Immature natural killer cell (primary cell): ENCODE data around the gene SH3BP5. TPM values are rescaled to one million over a fixed set of nuclear protein-coding genes. Genes with fewer than 3 reads are reported as not detected.

Experiments used
- DNase-seq, 3 donors: peaks; one replicate each; pipeline ENCODE4 v3.0.0; 2022; ENCODE audit warnings: mixed read lengths in 1 of 3
- H3K27ac Mint-ChIP-seq, 6 donors: one replicate each; pipeline ENCODE4 v1.8.0; 2020; ENCODE audit warnings: mixed read lengths in 6 of 6, mild to moderate bottlenecking in 5 of 6, inconsistent platforms in 4 of 6, moderate library complexity in 3 of 6
- H3K27me3 Mint-ChIP-seq, 3 donors: one replicate each; pipeline ENCODE4 v1.8.0; 2020 to 2021; ENCODE audit warnings: low read depth in 3 of 3, mild to moderate bottlenecking in 3 of 3, mixed read lengths in 3 of 3, moderate library complexity in 3 of 3, inconsistent platforms in 1 of 3
- H3K36me3 Mint-ChIP-seq, 3 donors: one replicate each; pipeline ENCODE4 v1.8.0; 2020; ENCODE audit warnings: mixed read lengths in 3 of 3, inconsistent platforms in 2 of 3, mild to moderate bottlenecking in 2 of 3
- H3K4me1 Mint-ChIP-seq, 2 donors: one replicate each; pipeline ENCODE4 v1.8.0; 2020; ENCODE audit warnings: inconsistent platforms in 2 of 2, mild to moderate bottlenecking in 2 of 2, mixed read lengths in 2 of 2, moderate library complexity in 1 of 2
- H3K4me3 Mint-ChIP-seq, 5 donors: one replicate each; pipeline ENCODE4 v1.8.0; 2020; ENCODE audit warnings: mild to moderate bottlenecking in 5 of 5, mixed read lengths in 5 of 5, inconsistent platforms in 3 of 5, moderate library complexity in 3 of 5
- H3K9me3 Mint-ChIP-seq, 6 donors: one replicate each; pipeline ENCODE4 v1.8.0; 2020; ENCODE audit warnings: mild to moderate bottlenecking in 6 of 6, mixed read lengths in 6 of 6, inconsistent platforms in 4 of 6, moderate library complexity in 3 of 6
- polyA plus RNA-seq, 3 donors: library from polyadenylated mRNA; unstranded; fragments of 300-500 nt; fragmentation: Illumina TruSeq; gene quantifications; one replicate each; pipeline ENCODE4 v1.2.3, GENCODE V29; 2021

The SH3BP5 gene
- polyA plus RNA-seq, 3 donors from 2014 or later, result 52.1 to 160 (median 67.4) TPM

- Mint-ChIP-seq H3K27ac (no peak overlapping the region), H3K36me3 (peaks cover 10 to 29% (median 12%) of the 10 kb centered on the region in 3 donors), H3K4me3 (peak overlapping the region in 1 of 5 donors; percentile 48), H3K27me3 (peaks cover 0 to 5% (median 0%) of the 10 kb centered on the region in 3 donors), H3K4me1 (peaks cover 52 to 72% of the 10 kb centered on the region in 2 donors), H3K9me3 (no peaks in the 10 kb centered on the region)
- DNase-seq, result no peak
These were observed 5.7 kb downstream of the SH3BP5 start for GRCh38 chr3:15326673-15327072.

GRCh38 chr3:15326037-15326436 is 6.3 kb downstream of the SH3BP5 start:
- Mint-ChIP-seq H3K36me3 (peaks cover 12 to 32% (median 13%) of the 10 kb centered on the region in 3 donors), H3K9me3 (no peaks in the 10 kb centered on the region), H3K4me1 (peaks cover 48 to 66% of the 10 kb centered on the region in 2 donors), H3K4me3 (peak overlapping the region in 2 of 5 donors; percentile 36 to 48), H3K27me3 (peaks cover 0 to 3% (median 0%) of the 10 kb centered on the region in 3 donors), H3K27ac (peak overlapping the region in 2 of 6 donors; percentile 21 to 46)
- no peak for DNase-seq

GRCh38 chr3:15325228-15325627 is 7.2 kb downstream of the SH3BP5 start:
- H3K27ac Mint-ChIP-seq, result peak overlapping the region in 1 of 6 donors; percentile 24
- H3K4me1 Mint-ChIP-seq, result peaks cover 49 to 66% of the 10 kb centered on the region in 2 donors
- no peaks in the 10 kb centered on the region for H3K9me3 Mint-ChIP-seq
- peaks cover 12 to 32% (median 13%) of the 10 kb centered on the region in 3 donors for H3K36me3 Mint-ChIP-seq
- no peak for DNase-seq
- H3K27me3 Mint-ChIP-seq, result peaks cover 0 to 3% (median 0%) of the 10 kb centered on the region in 3 donors
- no peak overlapping the region for H3K4me3 Mint-ChIP-seq

- H3K4me1 Mint-ChIP-seq, result peaks cover 50 to 66% of the 10 kb centered on the region in 2 donors
- H3K27me3 Mint-ChIP-seq, result peaks cover 0 to 2% (median 0%) of the 10 kb centered on the region in 3 donors
- no peak overlapping the region for H3K4me3 Mint-ChIP-seq
- no peak for DNase-seq
- H3K9me3 Mint-ChIP-seq, result no peaks in the 10 kb centered on the region
- H3K36me3 Mint-ChIP-seq, result peaks cover 7 to 25% (median 12%) of the 10 kb centered on the region in 3 donors
- no peak overlapping the region for H3K27ac Mint-ChIP-seq
These were observed 8.0 kb downstream of the SH3BP5 start for GRCh38 chr3:15324379-15324808.

GRCh38 chr3:15323063-15323462 is 9.3 kb downstream of the SH3BP5 start:
- Mint-ChIP-seq H3K4me3 (no peak overlapping the region), H3K36me3 (peaks cover 6 to 19% (median 12%) of the 10 kb centered on the region in 3 donors), H3K27ac (no peak overlapping the region), H3K4me1 (peaks cover 56 to 72% of the 10 kb centered on the region in 2 donors), H3K27me3 (peaks cover 0 to 2% (median 0%) of the 10 kb centered on the region in 3 donors), H3K9me3 (no peaks in the 10 kb centered on the region)
- DNase-seq, result no peak

GRCh38 chr3:15321349-15321748 is 11.0 kb downstream of the SH3BP5 start:
- Mint-ChIP-seq H3K4me3 (no peak overlapping the region), H3K27ac (peak overlapping the region in 1 of 6 donors; percentile 35), H3K36me3 (peaks cover 3 to 15% (median 4%) of the 10 kb centered on the region in 3 donors), H3K4me1 (peaks cover 51 to 73% of the 10 kb centered on the region in 2 donors), H3K9me3 (no peaks in the 10 kb centered on the region), H3K27me3 (peaks cover 0 to 2% (median 0%) of the 10 kb centered on the region in 3 donors)
- DNase-seq, result no peak

GRCh38 chr3:15319575-15319974 is 12.8 kb downstream of the SH3BP5 start:
- no peak for DNase-seq
- Mint-ChIP-seq H3K27ac (peak overlapping the region in 1 of 6 donors; percentile 49), H3K4me1 (peaks cover 57 to 74% of the 10 kb centered on the region in 2 donors), H3K36me3 (peaks cover 0 to 11% (median 3%) of the 10 kb centered on the region in 3 donors), H3K27me3 (no peaks in the 10 kb centered on the region), H3K4me3 (no peak overlapping the region), H3K9me3 (no peaks in the 10 kb centered on the region)

GRCh38 chr3:15319136-15319535 is 13.2 kb downstream of the SH3BP5 start:
- Mint-ChIP-seq H3K9me3 (no peaks in the 10 kb centered on the region), H3K4me1 (peaks cover 60 to 74% of the 10 kb centered on the region in 2 donors), H3K27me3 (no peaks in the 10 kb centered on the region), H3K4me3 (peak overlapping the region in 1 of 5 donors; percentile 13), H3K36me3 (peaks cover 0 to 6% (median 3%) of the 10 kb centered on the region in 3 donors), H3K27ac (peak overlapping the region in 2 of 6 donors; percentile 24 to 46)
- DNase-seq, result no peak

GRCh38 chr3:15318661-15319060 is 13.7 kb downstream of the SH3BP5 start:
- Mint-ChIP-seq H3K27me3 (no peaks in the 10 kb centered on the region), H3K27ac (no peak overlapping the region), H3K4me1 (peaks cover 63 to 74% of the 10 kb centered on the region in 2 donors), H3K4me3 (peak overlapping the region in 2 of 5 donors; percentile 13 to 33), H3K36me3 (peaks cover 0 to 3% (median 3%) of the 10 kb centered on the region in 3 donors), H3K9me3 (no peaks in the 10 kb centered on the region)
- no peak for DNase-seq

- Mint-ChIP-seq H3K9me3 (no peaks in the 10 kb centered on the region), H3K4me3 (no peak overlapping the region), H3K27me3 (no peaks in the 10 kb centered on the region), H3K4me1 (peaks cover 73 to 88% of the 10 kb centered on the region in 2 donors), H3K27ac (peak overlapping the region in 3 of 6 donors; percentile 5 to 43 (median 31)), H3K36me3 (peaks cover 0 to 3% (median 3%) of the 10 kb centered on the region in 3 donors)
- no peak for DNase-seq
These were observed 15.4 kb downstream of the SH3BP5 start for GRCh38 chr3:15316998-15317435.

GRCh38 chr3:15315003-15315402 is 17.4 kb downstream of the SH3BP5 start:
- Mint-ChIP-seq H3K36me3 (peaks cover 4 to 5% (median 5%) of the 10 kb centered on the region in 3 donors), H3K27me3 (no peaks in the 10 kb centered on the region), H3K27ac (peak overlapping the region in 5 of 6 donors; percentile 20 to 75 (median 35)), H3K4me3 (peak overlapping the region in 1 of 5 donors; percentile 19), H3K9me3 (no peaks in the 10 kb centered on the region), H3K4me1 (peaks cover 76 to 93% of the 10 kb centered on the region in 2 donors)
- no peak for DNase-seq

- no peak overlapping the region for H3K4me3 Mint-ChIP-seq
- peak overlapping the region in 3 of 6 donors; percentile 35 to 70 (median 59) for H3K27ac Mint-ChIP-seq
- no peak for DNase-seq
- peaks cover 4 to 5% (median 5%) of the 10 kb centered on the region in 3 donors for H3K36me3 Mint-ChIP-seq
- peaks cover 73 to 93% of the 10 kb centered on the region in 2 donors for H3K4me1 Mint-ChIP-seq
- H3K9me3 Mint-ChIP-seq, result no peaks in the 10 kb centered on the region
- H3K27me3 Mint-ChIP-seq, result no peaks in the 10 kb centered on the region
These were observed 18.1 kb downstream of the SH3BP5 start for GRCh38 chr3:15314276-15314675.

GRCh38 chr3:15313461-15313860 is 18.9 kb downstream of the SH3BP5 start:
- Mint-ChIP-seq H3K36me3 (peaks cover 4 to 5% (median 5%) of the 10 kb centered on the region in 3 donors), H3K27me3 (no peaks in the 10 kb centered on the region), H3K9me3 (no peaks in the 10 kb centered on the region), H3K4me3 (peak overlapping the region in 4 of 5 donors; percentile 11 to 52 (median 27)), H3K27ac (peak overlapping the region; percentile 12 to 74 (median 65)), H3K4me1 (peaks cover 68 to 93% of the 10 kb centered on the region in 2 donors)
- peak; percentile 48 to 65 (median 62) for DNase-seq

- Mint-ChIP-seq H3K9me3 (no peaks in the 10 kb centered on the region), H3K4me1 (peaks cover 68 to 91% of the 10 kb centered on the region in 2 donors), H3K36me3 (peaks cover 4 to 5% (median 5%) of the 10 kb centered on the region in 3 donors), H3K27ac (peak overlapping the region in 3 of 6 donors; percentile 22 to 84 (median 45)), H3K4me3 (no peak overlapping the region), H3K27me3 (no peaks in the 10 kb centered on the region)
- DNase-seq, result no peak
These were observed 19.8 kb downstream of the SH3BP5 start for GRCh38 chr3:15312550-15312949.
